Hematopoietic multipotent progenitor cell treated with erythropoietin and hydrocortisone succinate and interleukin-3 and kit ligand, for 6 days (in vitro differentiated cells): ENCODE data around the gene SLC12A1.

Experiments
- DNase-seq: peaks from one replicate; pipeline ENCODE4 v3.0.0-alpha.2; 2015

SLC12A1 gene

GRCh38 chr15:48205981-48206380, at the start of gene SLC12A1:
SLC12A1 (plus strand) TSS chr15:48206302; CDS start chr15:48207720, 1,418 bp downstream.
- no peak for DNase-seq

DNA sequence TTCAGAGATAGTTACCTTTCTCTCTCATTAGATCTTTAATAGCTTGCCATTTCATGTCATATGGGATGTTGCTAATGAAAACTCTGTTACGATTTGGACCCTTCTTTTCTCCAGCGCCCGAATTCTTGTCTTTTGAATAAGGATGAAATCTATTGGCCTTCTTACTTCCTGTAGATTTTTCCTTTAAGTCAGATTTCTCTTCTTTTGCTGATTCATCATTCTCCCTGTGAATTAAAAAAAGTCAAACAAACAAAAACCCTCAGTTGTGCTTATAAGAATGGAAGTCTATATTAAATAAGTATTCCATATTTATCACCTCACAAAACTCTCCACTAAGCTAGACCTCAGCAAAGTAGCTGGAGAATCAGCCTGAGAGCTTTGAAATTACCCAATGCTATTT, 37.5 kb upstream of the SLC12A1 start:
- DNase-seq: no peak

DNA sequence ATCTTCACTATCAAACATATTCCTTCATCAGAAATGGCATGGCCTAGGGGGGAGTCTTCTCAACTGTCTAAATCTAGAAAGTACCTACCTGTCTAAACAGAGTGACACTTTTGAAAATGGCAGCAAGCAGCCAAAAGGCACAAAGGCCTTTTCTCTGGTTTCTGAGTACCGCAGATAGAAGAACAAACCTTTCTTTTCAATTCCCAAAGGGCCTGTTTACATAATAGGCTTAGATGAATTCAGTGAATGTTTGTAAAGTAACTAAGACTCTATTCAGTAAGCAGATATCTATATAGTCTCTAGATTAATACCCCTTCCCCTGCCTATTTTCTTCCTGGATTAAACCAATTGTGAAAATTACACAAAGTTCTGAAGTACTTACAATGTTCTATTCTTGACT, 35.1 kb upstream of the SLC12A1 start:
- DNase-seq: no peak

- no peak for DNase-seq
These were observed 31.0 kb upstream of the SLC12A1 start for GRCh38 chr15:48175126-48175525.

GRCh38 chr15:48176112-48176511, 30.0 kb upstream of the SLC12A1 start:
- DNase-seq: no peak

GRCh38 chr15:48176957-48177356, 29.1 kb upstream of the SLC12A1 start:
- no peak for DNase-seq

DNA sequence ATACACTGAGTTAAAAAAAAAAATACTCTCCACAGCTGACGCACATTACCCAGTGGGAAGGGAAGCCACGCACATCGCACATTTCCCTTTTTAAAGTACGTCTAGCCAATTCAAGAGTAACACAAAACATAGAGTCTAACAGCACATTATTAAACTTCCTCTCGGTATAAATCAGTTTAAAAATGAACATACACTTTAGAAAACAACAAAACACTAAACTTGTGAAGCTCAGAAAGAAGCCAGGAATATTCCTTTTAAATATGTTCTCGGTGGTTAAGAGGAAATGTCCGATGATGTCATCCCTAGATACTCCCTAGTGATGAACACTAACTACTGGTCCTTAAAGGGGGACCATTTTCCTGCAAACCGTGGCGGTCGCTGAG, 28.7 kb upstream of the SLC12A1 start:
- DNase-seq: peak; percentile 68

- DNase-seq: peak; percentile 77
These were observed 28.1 kb upstream of the SLC12A1 start, which contains the start of gene MYEF2 for GRCh38 chr15:48177766-48178647. MYEF2 (minus strand) TSS chr15:48178295; CDS start chr15:48178237, 58 bp downstream.

- no peak for DNase-seq
These were observed 27.5 kb upstream of the SLC12A1 start for GRCh38 chr15:48178648-48178931.

DNA sequence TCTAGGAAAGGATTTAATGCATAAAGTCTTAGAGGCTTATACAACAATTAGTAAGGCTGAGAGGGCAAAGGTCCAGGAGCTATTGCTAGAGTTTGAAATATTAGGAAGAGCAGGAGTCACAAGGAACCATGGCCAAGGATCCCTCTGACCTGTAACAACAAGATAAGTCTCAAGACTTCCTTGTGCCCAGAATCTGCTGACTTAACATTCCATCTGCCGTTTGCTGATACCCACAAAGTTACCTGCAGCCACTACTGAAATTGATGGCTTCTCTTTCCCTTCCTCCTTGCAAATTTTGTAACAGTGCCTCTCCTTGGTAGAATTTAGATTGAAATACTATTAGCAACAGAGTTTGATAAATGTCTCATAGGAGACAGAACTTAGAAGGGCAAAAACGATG, 23.4 kb upstream of the SLC12A1 start:
- no peak for DNase-seq

- DNase-seq: no peak
These were observed 20.6 kb upstream of the SLC12A1 start for GRCh38 chr15:48185529-48185928.

- no peak for DNase-seq
These were observed 19.8 kb upstream of the SLC12A1 start for GRCh38 chr15:48186271-48186670.

- peak; percentile 82 for DNase-seq
These were observed 15.0 kb upstream of the SLC12A1 start for GRCh38 chr15:48190932-48191573.

GRCh38 chr15:48191574-48192225, 14.4 kb upstream of the SLC12A1 start, which contains the start of gene CTXN2:
CTXN2 (plus strand) TSS chr15:48191665; CDS start chr15:48201301, 9,636 bp downstream.
- DNase-seq: peak; percentile 1

DNA sequence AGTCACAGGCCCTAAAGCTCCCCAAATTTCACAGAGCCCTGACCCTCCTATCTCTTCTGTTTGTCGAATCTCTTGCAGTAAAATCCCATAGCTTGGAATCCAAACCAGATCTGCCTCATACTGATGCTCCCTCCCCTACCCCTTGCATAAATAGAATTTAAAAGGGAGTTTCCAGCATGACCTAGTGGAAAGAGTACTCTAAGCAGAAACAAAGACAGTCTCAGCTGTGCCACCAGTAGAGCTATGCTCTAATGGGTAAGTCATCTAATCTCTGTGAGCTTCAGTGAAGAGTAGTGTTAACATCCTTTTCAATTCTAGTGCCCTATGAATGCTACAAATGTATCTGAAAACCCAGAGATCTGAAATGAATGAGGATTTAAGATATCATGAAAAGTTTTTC, 4.0 kb upstream of the SLC12A1 start:
- DNase-seq: no peak

DNA sequence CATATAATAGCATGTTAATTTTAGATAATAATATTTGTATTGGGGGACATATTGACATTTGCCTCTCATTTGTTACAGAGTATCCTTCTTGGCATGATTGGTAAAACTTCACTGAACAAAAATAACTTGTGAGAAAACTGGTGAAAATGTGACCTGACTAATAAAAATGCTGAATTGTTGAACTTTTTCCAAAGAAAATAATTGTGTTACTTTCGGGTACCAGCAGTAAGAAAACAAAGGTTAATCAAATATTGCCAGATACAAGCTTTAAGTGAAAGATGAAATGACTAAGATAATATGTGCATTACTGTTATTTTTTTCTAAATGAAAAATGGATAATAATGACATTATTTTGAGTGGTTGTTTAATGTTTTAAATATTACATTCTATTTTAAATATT, 15.2 kb downstream of the SLC12A1 start:
- no peak for DNase-seq

DNA sequence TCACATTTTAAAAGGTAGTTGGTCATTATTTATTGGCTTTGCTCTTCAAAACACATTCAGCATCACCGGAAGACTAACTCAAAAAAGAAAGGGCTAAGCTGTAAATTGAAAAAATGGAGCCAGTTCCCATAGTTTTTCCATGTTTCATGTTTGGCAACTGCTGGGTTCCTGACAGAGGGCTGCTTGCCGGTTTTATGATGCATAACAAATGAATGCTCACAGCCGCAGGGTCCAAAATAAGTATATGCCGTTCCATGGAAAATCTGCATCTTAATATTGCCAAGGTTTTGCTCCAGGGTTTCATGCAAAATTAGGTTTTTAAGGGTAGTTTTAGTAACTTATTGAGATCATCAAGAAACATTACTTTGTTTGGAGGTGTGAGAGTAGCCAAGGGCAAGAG, 15.8 kb downstream of the SLC12A1 start:
- no peak for DNase-seq

DNA sequence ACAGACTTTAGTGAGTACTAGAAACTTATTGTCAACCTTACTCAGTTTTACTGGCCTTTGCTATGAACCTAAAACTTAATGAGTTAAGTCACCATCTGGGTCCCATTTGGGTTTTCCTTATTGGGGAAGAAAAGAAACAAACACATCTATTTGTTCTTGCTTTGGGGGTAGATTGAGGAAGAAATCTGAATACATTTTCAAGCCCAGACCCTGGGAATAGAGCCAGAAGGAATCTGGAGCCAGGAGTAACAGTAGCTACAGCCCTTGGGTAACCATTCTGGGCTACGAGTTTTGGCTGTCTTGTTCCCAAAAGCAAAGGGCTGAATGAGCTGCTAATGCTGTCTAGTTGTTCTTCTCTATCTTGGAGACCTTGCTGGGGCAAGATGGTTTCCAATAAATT, 16.5 kb downstream of the SLC12A1 start:
- no peak for DNase-seq

- no peak for DNase-seq
These were observed 19.7 kb downstream of the SLC12A1 start for GRCh38 chr15:48225771-48226170.

DNA sequence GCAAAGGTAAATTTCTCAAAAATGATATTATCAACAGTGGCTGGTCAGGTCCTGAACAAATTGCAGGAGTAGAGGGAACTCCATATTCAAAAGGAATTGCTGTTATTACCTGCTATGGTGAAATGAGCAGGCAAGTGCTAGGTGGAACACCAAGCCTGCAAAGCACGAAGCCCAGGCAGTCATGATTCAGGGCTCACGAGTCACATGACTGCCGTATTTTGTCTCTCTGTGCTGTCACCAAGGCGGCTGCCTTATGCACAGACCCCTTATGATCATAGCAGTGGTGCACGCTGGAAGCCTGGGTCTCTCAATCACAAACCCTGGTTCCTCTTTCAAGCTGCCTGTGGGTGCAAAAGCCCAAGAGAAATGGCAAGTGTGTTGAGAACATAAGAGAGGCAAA, 24.4 kb downstream of the SLC12A1 start:
- DNase-seq: no peak

- no peak for DNase-seq
These were observed 27.1 kb downstream of the SLC12A1 start for GRCh38 chr15:48233246-48233645.

- no peak for DNase-seq
These were observed 33.2 kb downstream of the SLC12A1 start for GRCh38 chr15:48239334-48239733.

- DNase-seq: no peak
These were observed 35.9 kb downstream of the SLC12A1 start for GRCh38 chr15:48242015-48242414.

- DNase-seq: no peak
These were observed 36.4 kb downstream of the SLC12A1 start for GRCh38 chr15:48242535-48242934.
